GM19023 (cell line): ENCODE results near the gene DDC.

ENCODE experiments used
- ATAC-seq: cut with Tn5 transposase; IDR thresholded peaks from one replicate; pipeline ENCODE4 v1.9.1; 2021; ENCODE audit warnings: mild to moderate bottlenecking, moderate library complexity; ENCODE audit not compliant: unreplicated experiment

Gene DDC

DNA sequence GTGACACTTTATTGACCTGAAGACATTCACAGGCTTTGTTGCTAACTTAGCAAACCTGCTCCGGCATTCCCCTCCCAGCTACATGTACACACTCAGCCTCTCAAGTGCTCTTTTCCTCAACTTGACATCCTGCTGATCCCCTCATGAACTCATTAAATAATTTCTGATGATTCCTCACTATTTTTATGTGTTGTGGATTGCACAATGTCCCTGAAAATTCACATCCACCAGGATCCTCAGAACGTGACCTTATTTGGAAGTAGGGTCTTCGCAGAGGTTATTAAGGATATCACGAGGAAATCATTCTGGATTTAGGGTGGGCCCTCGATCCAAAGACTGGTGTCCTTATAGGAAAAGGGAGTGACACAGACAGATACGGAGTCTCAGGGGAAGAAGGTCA lies 142.3 kb downstream of the DDC start:
- ATAC-seq = no peak

DNA sequence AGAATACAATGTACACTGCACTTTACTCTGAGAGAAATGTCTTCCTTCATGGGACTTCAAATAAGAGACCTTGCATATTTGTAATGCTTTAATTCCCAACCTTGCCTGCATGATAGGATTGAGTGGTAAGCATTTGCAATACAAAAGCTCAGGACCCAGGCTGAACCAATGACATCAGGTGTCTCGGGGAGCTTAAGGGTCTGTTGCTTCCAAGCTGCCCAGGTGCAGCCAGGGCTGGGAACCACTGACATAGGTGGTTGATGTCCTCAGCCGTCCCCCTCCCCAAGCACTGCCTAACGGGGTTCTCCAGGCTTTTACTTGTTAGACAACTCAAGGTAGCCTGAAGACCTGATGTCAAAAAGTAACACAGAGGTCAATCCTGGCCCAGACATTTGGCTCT lies 144.2 kb downstream of the DDC start:
- ATAC-seq = no peak

DNA sequence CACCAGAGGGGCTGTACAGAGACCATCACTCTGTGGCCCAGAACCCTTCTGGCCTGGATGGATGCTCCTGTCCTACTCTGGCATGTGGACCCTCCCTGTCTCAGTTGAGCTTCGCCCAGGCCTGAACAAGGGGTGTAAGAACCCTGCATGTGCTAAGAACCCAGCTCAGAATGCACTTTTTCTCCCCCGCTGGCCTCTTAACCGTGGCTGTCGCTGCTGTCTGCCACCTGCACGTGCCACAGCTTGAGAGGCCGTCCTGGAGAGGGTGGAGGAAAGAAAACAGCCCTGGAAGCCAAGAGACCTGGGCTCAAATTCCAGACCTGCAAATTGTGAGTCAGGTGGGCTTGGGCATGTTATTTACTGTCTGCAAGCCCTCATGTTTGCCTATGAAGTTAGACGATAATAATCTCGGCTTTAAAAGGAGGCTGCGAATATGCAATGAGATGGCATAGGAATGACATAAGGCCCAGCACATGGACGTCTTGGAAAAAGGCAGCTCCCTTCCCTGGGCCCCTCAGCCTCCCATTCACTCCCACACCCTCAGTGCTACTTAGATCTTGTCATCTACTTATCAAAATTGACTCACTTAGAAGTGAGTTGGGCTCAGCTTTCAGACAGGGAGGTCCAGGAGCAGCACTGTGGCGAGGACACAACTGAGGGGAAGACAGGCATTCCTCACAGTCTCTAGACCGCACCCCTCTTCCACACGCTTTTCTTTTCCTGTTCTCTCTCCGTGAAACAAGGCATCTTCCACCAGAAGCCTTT lies 146.5 kb downstream of the DDC start:
- ATAC-seq = no peak

- ATAC-seq = peak; percentile 90
These were observed 147.1 kb downstream of the DDC start for GRCh38 chr7:50418086-50418515.

GRCh38 chr7:50416527-50417182 lies 148.6 kb downstream of the DDC start:
- ATAC-seq = peak; percentile 67

GRCh38 chr7:50415844-50416364 lies 149.3 kb downstream of the DDC start:
- no peak for ATAC-seq

- no peak for ATAC-seq
These were observed 151.6 kb downstream of the DDC start for GRCh38 chr7:50413561-50413960.

GRCh38 chr7:50412973-50413372 lies 152.2 kb downstream of the DDC start:
- no peak for ATAC-seq

DNA sequence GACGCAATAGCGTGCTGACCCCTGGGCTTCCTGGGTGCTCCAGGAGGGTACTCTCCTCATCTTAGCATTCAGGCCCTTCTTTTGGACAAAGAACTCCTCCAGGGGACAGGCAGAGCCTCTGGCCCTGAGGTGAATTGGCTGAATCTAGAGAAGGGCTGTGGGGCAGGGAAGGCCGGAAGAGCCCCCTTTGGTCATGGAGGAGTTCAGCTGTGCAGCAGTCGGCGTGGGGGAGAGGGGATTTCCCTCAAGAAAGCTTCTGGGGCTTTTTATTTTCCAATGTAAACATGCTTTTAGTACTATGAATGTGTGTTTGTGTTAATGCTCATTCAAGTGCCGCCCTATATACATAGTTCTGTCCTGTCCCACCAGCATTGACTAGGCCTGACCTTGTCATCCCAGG lies 153.9 kb downstream of the DDC start:
- ATAC-seq = peak; percentile 28

DNA sequence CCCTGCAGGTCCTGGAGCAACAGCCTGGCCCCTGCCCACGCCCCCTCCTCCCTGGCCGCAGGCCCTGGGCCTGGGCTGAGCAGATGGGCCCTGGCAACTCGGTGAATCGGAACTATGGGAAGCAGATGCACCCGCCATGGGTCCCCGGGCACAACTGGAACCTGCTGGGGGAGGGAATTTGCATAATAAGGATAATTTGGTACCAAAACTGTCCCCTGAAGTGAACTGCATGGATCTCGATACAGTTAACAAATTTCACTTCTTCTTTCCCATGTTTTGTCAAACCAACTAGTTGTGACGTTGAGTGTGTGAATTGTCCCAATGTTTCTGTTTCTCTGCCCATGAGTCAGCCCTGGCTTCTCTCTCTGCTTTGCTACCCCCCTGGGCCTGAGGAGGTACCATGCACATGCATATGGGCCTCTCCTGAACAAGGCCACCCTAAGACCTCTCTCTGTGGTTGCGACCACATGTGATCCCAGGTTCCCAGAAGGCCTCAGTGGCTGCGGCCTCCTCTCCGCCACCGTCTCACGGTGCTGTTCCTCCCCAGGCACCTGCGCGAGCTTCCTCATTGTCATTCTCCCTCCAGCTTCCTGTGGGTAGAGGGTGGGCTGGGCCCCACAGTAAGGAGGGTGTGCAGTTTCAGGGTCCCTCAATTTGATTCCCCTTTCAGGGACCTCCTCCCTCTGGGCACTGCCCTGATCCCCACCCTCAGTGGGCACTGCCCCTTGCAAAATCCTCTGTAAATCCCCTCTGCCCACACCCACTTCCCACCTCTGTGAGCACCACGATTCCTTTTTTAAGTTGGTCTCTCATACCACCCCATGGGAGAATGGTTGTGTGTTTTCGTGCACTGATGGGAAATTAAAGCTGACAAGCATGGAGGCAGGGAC lies 155.1 kb downstream of the DDC start:
- ATAC-seq = peak; percentile 43
